Upper lobe of left lung (tissue), 4 donors: ENCODE data around the gene CCBE1.

ENCODE experiments used
- EP300 ChIP-seq, 4 donors: sonication (generic); formaldehyde crosslinking; IDR thresholded peaks; one replicate each; pipeline ENCODE4 v1.5.1; 2017; ENCODE audit warnings: antibody characterized with exemption in 4 of 4, control low read depth in 2 of 4
- TF ChIP-seq, protein P1 (sequence below), 6 experiments: fragments of 450-650 bp in 4 of 6; fragments of 200-600 bp in 2 of 6; sonication (generic) in 2 of 6; IDR thresholded peaks; one replicate each; pipeline ENCODE4 v1.5.1; 2016 to 2019; ENCODE audit warnings: antibody characterized with exemption in 6 of 6

- TF ChIP-seq, protein P1, sequence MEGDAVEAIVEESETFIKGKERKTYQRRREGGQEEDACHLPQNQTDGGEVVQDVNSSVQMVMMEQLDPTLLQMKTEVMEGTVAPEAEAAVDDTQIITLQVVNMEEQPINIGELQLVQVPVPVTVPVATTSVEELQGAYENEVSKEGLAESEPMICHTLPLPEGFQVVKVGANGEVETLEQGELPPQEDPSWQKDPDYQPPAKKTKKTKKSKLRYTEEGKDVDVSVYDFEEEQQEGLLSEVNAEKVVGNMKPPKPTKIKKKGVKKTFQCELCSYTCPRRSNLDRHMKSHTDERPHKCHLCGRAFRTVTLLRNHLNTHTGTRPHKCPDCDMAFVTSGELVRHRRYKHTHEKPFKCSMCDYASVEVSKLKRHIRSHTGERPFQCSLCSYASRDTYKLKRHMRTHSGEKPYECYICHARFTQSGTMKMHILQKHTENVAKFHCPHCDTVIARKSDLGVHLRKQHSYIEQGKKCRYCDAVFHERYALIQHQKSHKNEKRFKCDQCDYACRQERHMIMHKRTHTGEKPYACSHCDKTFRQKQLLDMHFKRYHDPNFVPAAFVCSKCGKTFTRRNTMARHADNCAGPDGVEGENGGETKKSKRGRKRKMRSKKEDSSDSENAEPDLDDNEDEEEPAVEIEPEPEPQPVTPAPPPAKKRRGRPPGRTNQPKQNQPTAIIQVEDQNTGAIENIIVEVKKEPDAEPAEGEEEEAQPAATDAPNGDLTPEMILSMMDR (IDR thresholded peaks at IDR 0.05) = no peak
- no peak for TF ChIP-seq EP300 (IDR thresholded peaks at IDR 0.05)
Measured at GRCh38 chr18:59549503-59550173, 147.6 kb downstream of the CCBE1 start.
